A673 (cell line): ENCODE results near the gene CFAP65.

Experiments
- CTCF ChIP-seq: fragments of 300-800, 200-600 bp; sonication (generic); conservative IDR thresholded peaks from 2 replicates; pipeline ENCODE4 v1.5.1; 2017; ENCODE audit warnings: low read depth, mild to moderate bottlenecking, antibody characterized with exemption, low read length, moderate library complexity, mixed read lengths
- EZH2 ChIP-seq: fragments of 200-600 bp; sonication (generic); IDR thresholded peaks from 2 replicates; pipeline ENCODE4 v1.6.1; 2017; ENCODE audit warnings: borderline replicate concordance, low read depth, mild to moderate bottlenecking, mixed read lengths, antibody characterized with exemption, low read length; ENCODE audit not compliant: poor library complexity, severe bottlenecking

- no peak for TF ChIP-seq CTCF
- no peak for TF ChIP-seq EZH2
Observed at GRCh38 chr2:219017201-219017931, 23.9 kb downstream of the CFAP65 start.
